GM19438 (cell line): Measurements from ENCODE around the gene NOL4L.

Experiments
- ATAC-seq: cut with Tn5 transposase; IDR thresholded peaks from one replicate; pipeline ENCODE4 v1.9.1; 2021; ENCODE audit warnings: low read depth; ENCODE audit not compliant: unreplicated experiment

NOL4L gene

DNA sequence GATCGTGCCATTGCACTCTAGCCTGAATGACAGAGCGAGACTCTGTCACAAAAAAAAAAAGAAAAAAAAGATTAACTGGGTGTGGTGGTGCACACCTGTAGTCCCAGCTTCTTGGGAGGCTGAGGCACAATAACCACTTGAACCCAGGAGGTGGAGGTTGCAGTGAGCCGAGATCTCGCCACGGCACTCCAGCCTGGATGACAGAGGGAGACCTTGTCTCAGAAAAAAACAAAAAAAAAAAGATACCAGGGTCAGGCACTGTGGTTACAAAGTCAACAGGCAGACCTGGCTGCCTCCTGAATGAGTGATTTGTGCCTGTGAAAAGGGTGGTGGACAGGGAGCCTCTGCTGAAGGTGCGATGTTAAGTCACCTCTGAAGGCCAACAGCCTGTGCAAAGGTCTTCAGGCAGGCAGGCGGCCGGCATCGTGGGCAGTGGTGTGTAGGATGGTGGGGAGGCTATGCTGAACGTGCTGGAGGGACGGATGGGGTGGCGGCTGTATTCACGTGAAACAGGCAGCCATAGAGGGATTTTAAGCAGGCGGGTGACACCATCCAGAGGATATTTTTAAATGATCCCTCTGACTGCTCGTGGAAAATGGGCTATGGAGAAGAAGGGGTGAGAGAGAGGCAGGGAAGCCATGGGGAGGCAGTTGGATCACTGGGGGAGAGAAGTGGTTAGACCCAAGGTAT lies 41.4 kb downstream of the NOL4L start:
- ATAC-seq: no peak

DNA sequence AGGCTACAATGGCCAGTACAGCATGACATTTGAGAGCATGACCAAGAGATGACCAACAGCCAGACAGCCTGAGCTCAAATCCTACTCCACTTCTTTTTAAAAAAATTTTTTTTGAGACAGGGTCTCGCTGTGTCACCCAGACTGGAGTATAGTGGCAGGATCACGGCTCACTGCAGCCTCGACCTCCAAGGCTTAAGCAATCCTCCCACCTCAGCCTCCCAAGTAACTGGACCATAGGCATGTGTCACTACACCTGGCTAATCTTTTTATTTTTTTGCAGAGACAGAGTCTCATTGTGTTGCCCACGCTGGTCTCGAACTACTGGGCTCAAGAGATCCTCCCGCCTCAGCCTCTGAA lies 42.9 kb downstream of the NOL4L start:
- ATAC-seq: no peak

DNA sequence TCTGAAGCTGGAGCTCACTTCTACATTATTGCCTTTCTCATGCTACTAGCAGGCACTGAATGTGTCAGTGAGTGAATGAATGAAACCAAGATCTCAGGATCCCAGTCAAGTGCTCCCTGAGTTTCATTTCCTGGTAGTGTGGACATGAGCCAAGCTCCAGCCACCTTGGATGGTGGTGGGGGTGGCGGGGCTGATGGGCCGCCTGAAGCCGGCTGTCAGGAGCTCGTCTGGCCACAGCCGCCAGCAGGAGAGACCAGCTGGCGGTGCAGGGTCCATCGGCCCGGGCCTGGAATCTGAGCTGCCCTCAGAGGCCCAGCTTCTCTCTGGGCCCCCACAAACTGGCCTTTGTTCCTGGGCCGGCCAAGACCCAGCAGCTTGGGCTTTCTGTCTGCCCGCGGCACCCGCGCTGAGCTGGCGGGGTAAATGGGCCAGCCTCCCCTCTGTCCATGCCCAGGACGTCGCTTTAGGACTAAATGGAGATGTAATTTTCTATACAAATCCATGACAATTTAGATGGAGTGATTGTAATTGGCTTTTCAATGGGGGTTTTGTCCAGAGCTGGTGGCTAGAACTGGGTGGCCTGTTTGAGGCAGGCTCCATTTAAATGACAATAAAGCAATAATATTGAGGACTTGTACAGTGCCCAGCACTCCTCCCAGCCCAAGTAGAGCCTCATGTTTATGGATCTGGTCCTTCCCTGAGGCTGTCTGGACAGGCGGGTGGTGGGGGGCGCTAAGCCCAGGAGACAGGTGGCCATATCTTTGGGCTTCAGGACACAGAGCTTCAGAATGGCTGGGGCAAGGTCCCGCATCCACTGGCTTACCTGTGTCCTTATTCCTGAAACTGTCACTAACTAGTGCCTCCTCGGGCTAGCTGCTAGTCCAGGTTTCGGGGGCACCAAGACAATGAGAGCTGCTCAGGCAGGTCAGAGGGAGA lies 43.5 kb downstream of the NOL4L start:
- ATAC-seq: no peak

DNA sequence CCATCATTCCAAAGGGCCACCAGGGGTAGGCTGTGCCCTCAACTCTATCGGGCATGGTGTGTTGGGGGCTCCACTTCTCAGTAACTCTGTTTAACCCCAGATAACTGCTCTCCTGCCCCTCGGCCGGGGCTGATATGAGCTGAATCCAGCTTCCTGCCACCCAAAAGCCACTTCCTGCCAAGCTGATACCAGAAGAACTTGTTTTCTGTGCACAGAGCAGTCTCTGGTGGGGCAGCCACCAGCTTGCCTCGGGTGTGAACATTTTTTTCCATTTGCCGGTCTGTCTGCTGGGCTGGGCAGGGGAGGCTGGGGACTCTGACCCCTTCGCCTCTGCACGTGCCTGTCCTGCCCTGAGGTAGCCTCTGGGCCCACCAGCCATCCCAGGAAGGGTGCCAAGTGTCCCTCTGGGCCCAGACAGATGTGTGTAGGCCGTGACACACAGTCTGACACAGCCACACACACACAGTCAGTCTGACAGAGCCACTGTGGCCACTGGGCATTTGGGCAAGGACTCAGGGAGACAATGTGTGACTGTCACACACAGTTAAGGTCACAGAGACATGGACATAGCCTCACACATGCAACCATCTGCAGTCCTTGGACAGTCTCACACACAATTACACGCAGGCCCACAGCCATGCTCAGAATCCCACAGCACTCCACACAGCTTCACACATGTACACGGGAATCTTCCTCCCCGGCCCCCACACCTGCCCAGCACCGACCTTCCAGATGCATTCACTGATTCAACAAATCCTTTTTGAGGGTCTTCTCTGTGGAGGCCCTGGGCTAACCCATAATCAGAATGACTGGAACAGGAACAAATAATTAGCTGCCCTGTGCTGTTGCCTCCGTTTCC lies 45.1 kb downstream of the NOL4L start:
- no peak for ATAC-seq

DNA sequence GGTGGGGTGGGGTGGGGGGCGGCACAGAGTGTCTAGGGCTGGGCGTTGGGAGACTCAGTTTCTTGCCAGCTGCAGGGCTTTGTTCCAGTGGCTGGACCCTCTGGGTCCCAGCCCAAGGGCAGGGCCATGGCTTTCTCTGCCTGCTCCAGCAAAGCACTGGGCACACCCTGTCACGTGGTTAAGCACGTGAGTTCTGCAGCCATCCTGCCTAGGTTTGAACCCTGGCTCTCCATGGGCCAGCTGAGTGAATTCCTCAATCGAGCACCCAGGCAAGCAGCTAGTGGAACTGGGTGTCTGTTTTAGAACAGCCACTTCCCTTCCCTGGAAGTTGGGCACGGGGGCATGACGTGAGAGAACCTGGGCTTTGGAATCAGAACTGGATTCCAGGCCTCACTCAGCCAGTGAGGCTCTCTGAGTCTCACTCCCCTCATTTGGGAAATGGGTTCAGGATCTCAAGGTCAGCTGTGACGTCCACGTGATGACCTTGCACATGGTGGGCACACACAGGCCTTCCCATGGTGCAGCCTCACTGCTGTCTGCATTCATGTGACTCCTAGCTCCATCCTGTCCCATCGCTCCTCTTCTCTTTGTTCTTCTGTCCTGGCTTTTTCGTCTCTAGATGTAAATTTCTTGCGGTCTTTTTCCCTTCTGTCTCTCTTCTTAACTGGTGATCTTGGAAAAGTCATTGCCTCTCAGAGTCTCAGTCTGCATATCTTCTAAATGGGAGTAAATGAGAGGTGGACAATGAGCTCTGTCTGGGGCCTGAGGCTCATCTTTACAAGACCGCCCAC lies 45.9 kb downstream of the NOL4L start:
- ATAC-seq: no peak

DNA sequence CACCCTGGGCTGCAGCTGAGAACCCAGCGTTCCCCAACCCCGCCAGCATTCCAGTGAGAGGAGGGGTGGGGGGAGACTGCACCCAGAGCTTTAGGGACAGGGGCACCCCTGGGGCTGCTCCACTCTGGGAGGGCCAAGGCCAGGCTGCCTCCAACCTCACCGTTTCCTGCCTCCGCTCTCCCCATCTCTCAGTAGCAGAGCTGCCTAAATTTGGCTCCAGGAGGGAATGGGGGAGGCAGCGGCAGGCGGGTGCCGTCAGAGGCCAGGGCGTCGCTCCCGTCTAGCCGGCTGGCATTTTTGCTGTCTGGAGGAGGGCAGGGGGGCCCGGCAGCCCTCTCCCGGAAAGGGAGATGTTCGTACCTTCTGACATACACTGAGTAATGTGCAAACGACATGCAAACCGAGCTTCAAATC lies 46.6 kb downstream of the NOL4L start:
- no peak for ATAC-seq

DNA sequence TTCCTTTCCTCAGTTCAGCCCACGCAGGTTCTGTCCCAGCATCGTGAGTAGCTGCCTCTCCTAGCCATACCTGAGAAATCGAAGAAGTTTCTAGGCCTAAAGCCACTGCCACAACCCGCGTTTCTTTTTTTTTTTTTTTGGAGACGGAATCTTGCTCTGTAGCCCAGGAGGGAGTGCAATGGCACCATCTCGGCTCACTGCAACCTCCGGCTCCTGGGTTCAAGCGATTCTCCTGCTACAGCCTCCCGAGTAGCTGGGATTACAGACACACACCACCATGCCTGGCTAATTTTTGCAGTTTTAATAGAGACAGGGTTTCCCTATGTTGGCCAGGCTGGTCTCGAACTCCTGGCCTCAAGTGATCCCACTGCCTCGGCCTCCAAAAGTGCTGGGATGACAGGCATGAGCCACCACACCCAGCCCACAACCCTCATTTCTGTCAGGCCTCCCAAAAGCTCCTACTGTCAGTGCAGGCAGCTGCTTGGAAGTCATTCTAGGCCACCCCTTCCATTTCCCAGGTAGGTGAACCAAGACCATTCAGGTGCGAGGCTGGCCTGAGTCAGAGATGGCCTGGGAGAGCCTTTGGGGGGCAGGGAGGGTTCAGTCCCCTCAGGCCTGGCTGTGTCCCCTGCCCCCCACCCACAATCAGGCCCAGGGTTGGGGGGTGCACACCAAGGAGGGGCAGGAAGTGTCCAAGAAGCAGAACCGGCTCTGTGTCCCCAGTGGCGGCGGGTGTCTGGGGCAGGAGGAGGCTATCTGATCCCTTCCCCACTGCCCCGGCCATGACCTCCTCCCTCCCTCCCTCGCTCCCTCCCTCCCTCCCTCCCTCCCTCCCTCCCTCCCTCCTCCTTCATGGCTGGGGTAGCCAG lies 47.2 kb downstream of the NOL4L start:
- ATAC-seq: no peak

DNA sequence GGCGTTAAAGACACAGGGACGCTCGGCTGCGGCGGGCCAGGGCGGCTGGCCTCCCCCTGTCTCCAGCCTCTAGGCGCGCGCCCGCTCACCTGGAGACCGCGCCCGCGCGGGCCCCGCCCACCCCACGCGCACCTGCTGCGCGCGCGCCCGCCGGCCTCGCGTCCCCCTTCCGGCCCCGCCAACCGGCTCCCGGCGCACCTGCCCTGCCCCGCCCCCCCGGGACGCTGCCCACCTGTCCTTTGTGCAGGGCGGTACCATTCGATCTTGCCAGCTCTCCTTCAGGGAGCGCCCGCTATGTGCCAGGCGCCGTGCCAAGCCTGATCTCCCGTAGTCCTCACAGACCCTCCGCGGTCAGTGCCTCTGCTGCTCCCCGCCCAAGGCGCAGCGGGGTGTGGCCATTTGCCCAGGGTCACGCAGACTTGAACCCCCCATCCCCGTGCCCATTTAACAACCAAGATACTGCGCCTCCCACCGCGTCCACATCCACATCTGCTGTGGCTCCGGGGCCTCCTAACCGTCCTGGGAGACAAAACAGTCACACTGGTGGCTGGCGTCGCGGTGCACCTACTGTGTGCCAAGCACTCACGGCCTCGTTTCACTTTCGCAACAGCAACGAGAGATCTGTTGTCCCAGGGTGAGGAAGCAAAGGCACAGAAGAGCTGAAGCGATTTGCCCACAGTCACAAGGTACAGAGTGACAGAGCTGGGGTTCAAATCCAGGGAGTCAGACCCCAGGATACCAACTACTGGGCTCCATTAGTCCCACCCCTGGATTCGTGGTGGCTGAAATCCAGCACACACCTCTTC lies 48.1 kb downstream of the NOL4L start:
- no peak for ATAC-seq

DNA sequence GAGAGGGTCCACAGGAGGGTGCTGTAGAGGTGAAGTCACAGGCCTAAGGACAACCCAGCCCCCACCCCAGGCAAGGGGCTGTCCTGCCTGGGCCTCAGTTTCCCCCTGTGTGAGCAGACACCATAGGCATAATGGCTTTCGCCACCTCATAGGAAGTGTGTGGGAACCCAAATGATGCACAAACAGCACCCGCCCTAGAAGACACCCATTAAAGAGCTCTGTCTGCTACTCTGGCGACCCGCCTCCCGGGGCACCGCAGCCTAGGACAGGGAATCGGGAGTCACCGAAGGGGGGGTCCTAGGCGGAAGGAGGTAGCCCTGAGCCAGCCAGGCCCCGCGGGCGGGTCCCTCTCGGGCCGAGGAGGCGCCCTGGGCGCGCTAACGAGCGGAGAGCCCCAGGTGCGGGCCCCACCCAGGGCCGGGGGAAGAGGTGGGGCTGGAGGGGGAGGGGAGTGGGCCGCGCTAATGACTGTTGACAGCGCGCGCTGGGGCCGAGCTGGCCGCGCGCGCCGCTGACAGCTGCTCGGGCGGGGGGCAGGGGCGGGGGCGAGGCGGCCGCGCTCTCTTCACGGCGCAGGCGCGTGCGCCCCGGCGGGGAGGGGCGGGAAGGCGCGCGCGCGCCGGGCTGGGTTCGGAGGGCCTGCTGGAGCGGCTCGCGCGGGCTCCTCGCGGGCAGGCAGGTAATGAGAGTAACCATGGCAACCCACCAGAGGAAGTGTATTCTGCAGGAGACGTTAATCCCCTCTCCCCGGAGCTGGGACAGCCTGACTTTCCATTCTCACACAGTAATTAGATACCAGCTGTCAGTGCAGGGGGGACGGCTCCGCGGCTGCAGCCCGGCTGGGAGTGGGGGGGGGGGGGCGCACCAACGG lies 48.9 kb downstream of the NOL4L start:
- no peak for ATAC-seq

DNA sequence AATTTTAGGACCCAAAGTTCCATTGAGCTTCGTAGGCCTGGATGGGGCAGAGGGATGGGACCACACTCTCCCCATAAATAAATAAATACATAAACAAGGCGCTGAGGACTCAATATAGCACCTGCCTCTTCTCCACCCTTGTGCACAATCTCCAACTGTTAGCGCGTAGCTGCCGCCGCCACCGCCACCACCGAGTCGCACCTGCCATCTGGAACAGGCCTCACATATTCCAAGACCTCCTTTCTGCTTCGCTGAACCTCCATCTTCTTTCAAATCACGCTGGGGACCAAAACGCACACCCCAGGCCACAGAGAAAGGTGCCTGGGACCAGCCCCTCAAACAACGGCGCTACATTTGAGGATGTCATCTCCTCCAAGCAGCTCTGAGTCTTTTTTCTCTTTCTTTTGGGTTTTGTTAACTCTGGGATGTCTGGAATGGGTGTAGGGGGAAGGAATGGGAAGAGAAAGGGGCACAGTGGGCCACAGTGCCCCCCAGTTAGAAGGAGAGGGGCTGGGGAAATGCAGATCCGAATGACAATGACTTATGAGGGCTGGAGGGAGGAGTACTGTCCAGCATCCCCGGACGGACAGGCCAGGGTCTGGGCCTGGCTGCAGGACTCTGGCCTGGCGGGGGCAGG lies 49.7 kb downstream of the NOL4L start:
- no peak for ATAC-seq

DNA sequence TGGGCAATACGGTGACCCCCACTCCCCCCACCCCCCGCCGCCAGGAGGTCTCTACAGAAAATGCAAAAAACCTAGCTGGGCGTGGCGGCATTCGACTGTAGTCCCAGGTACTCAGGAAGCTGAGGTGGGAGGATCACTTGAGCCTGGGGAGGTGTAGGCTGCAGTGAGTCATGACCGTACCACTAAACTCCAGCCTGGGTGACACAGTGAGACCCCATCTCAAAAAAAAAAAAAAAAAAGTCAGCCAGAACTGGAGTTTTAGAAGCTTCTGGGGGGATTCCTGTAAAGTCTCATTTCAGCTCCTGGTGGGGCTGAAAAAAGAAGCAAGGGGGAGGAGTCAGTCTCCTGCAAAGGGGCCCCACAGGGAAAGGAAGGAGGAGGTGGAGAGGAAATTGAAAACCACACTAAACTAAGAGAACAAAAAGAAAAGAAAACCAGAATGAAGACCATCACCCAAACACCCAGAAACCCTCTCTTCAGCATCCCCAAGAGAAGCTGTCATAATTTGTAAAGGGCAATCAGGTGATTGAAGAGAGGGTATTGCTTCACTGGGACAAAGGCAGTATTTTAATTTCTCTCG lies 50.4 kb downstream of the NOL4L start:
- ATAC-seq: no peak

DNA sequence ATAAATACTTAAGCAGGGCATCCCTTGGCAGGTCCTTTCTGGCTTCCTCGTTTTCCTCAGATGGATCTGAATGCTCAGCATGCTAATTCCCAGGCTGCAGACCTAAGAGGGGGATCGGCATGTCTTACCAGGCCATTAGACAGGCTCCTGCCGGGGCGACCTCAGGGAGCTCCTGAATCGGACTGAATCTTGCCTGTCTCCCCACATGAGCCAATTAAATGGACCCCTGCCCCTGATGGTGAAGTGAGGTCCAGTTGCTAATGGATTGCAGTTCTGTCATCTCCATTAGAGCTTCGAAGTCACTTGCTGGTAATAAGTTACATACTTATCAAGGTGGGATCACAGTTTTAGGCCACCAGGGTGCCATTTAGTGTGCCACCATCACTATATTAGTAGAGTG lies 51.4 kb downstream of the NOL4L start:
- ATAC-seq: no peak

DNA sequence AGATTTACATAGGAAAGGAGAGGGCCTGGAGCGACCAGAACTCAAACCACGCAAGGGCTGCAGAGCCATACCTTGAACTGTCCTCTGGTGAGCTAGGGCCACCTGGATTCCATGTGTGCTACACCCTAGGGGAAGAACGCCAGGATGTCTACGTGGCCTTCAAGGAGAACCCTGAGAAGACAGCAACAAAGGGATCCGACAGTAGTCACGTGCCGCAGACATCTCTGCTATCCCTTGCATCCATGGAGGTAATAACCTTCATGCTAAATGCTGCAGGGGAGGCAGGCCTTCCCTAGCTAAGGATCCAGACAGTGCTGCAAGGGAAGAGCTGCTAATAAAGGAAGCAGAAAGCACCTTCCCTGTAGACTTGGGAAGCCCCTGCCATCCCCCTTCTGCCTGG lies 52.9 kb downstream of the NOL4L start:
- no peak for ATAC-seq

DNA sequence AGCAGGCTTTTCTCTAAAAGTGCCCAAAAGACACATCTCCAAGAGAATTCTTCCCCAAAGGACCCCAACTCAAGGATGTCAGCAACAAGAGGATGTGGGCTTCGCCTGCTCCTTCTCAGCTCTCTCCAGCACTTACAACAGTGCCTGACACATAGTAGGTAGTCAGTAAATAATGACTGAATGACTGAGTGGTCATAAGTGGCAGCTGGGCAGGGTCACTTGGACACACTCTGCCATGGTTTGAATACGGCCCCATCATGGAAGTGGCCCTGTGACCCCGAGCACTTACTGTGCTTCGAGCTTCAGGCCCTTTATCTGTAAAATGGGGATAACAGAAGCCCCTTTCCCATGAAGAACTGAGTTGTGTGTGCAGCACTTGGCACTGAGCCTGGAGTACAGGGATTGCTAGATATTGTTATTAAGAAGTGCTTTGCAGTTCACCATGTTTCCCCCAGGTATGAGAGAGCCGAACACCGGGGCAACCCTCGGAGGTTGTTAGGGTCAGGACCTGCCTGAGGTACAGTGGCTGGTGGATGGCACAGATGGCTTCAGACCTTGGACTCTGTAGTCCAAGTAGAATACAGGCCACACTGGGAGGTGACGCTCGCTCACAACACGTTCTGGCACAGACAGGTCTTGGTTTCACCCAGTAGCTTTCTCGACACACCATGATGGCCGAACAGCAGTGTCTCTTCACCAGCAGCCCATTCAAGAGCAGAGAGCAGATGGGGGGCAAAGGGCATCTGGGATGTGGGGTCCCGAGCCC lies 56.0 kb downstream of the NOL4L start:
- no peak for ATAC-seq

DNA sequence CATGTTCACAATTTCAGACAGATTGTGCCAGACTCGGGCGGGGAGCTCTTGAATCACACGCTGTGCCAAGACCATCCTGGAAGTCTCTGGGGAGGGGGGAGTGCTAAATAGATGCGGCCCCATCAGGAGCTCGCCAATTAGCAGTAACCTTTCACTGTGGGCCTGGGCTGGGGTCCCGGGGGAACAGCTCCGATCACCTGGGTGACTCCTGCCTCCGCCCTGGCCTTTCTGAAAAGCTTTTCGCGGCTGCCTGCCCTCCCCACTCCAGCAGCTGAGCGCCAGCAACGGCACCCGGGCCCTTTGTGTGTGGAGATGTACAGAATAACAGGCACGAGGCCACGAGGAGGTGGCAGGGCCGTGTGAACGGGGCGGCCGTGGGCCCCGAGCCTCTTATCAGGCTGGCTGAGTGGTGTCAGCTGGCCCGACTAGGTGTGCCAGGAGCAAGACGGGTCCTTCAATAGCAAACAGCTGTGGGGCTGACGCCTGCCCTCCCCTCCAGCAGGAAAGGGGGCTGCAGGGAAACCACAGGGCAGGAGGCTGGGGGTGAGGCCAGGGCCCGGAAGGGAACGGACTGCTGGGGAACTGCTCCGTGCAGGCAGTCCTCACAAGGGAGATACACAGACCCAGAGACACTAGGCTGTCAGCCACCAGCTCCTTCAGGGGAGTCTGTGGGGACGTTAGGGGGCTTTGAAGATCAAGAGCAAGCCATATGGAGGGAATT lies 56.8 kb downstream of the NOL4L start:
- no peak for ATAC-seq
